Endothelial cell of umbilical vein (primary cell): ENCODE data around the gene BNIP5.

Source experiments
- CTCF ChIP-seq, 2 donors: IDR thresholded peaks; 1 replicate in 1 of 2; 2 replicates in 1 of 2; pipeline ENCODE4 v1.5.1; 2011; ENCODE audit warnings: low read length in 2 of 2, mild to moderate bottlenecking in 2 of 2, moderate library complexity in 2 of 2, control low read depth in 1 of 2, inconsistent platforms in 1 of 2, low read depth in 1 of 2; ENCODE audit not compliant: insufficient read depth in 1 of 2; ENCODE audit errors: extremely low read depth in 1 of 2
- POLR2AphosphoS5 ChIP-seq: IDR thresholded peaks from 2 replicates; pipeline ENCODE4 v1.6.1; 2012; ENCODE audit warnings: low read depth, mild to moderate bottlenecking, control low read depth, low read length, moderate library complexity; ENCODE audit not compliant: insufficient read depth
- TF ChIP-seq, protein P1 (sequence below): IDR thresholded peaks from 2 replicates; pipeline ENCODE4 v1.6.1; 2011; ENCODE audit not compliant: insufficient read depth, insufficient read length

DNA sequence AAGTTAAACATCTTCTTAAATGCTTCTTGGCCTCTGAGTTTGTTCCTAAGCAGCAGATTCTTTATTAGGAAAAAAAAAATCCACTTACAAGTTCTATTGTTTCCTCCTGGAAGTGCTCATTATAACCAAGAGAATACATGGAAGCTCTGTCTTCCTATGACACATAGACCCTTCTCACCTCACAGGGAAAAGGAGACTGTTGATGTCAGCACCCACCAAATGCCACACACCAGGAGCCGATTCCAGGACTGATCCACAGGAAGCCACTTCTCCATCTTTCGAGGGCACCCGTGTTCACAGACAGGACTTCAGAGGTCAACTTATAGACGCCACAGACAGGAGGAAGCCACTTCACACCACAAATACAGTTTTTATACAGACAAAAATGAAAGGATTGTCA is 13.4 kb upstream of the BNIP5 start:
- TF ChIP-seq CTCF (IDR thresholded peaks at IDR 0.05; ENCODE audit: extremely low read depth in 1 of 2, insufficient read depth in 1 of 2, low read depth in 1 of 2, low read length in 2 of 2) (no peak), POLR2AphosphoS5 (peak; percentile 88)
- TF ChIP-seq, protein P1, sequence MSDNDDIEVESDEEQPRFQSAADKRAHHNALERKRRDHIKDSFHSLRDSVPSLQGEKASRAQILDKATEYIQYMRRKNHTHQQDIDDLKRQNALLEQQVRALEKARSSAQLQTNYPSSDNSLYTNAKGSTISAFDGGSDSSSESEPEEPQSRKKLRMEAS = no peak
